Ovary (tissue), 3 donors: ENCODE data around the gene SPATA21.

Experiments used
- POLR2A ChIP-seq: fragments of 450-650 bp; IDR thresholded peaks from one replicate; pipeline ENCODE4 v1.6.1; 2017; ENCODE audit warnings: antibody characterized with exemption, mild to moderate bottlenecking, moderate library complexity
- TF ChIP-seq, protein P1 (sequence below), 3 donors: fragments of 450-650 bp in 2 of 3; fragments of 200-600 bp in 1 of 3; IDR thresholded peaks; one replicate each; pipeline versions ENCODE4 v1.5.1 to v1.8.0; 2016 to 2022; ENCODE audit warnings: antibody characterized with exemption in 3 of 3, mild to moderate bottlenecking in 1 of 3
- donor health status: DM: no; HTN: no; CAD: no.

DNA sequence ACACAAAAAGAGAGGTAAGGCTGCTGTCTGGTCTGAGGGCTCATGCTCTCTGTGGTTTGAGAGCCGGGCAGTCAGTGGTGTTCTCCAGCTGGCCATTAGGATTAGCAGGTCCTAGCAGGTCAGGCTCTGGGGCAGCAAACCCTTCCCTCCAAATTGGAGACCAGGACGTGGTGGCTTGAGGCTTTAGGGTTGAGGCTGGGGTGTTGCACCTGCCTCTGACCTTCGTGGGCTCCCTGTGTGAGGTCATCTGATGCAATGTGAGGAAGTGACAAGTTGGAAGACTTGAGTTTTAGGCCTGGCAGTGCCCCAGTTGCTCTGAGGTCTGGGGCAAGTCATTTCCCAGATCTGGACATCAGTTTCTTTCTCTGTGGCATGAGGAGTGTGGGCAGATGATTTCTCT lies 45.8 kb downstream of the SPATA21 start:
- TF ChIP-seq, protein P1, sequence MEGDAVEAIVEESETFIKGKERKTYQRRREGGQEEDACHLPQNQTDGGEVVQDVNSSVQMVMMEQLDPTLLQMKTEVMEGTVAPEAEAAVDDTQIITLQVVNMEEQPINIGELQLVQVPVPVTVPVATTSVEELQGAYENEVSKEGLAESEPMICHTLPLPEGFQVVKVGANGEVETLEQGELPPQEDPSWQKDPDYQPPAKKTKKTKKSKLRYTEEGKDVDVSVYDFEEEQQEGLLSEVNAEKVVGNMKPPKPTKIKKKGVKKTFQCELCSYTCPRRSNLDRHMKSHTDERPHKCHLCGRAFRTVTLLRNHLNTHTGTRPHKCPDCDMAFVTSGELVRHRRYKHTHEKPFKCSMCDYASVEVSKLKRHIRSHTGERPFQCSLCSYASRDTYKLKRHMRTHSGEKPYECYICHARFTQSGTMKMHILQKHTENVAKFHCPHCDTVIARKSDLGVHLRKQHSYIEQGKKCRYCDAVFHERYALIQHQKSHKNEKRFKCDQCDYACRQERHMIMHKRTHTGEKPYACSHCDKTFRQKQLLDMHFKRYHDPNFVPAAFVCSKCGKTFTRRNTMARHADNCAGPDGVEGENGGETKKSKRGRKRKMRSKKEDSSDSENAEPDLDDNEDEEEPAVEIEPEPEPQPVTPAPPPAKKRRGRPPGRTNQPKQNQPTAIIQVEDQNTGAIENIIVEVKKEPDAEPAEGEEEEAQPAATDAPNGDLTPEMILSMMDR (IDR thresholded peaks at IDR 0.05) = no peak
- no peak for TF ChIP-seq POLR2A
